Neural crest cell (in vitro differentiated cells): ENCODE data around the gene EXOC4. TPM values are rescaled to one million over a fixed set of nuclear protein-coding genes. Genes with fewer than 3 reads are reported as not detected.

ENCODE experiments used
- DNase-seq: peaks from one replicate; pipeline ENCODE4 v3.0.0; 2021; ENCODE audit warnings: low read depth, mixed read lengths, low spot score
- H3K27ac Mint-ChIP-seq: one replicate; pipeline ENCODE4 v1.8.0; 2021; ENCODE audit warnings: mild to moderate bottlenecking, mixed read lengths; ENCODE audit not compliant: unreplicated experiment
- H3K27me3 Mint-ChIP-seq: 2 replicates; pipeline ENCODE4 v1.8.0; 2021; ENCODE audit warnings: low read depth, mild to moderate bottlenecking, mixed read lengths
- H3K36me3 Mint-ChIP-seq: 2 replicates; pipeline ENCODE4 v1.8.0; 2021; ENCODE audit warnings: low read depth, mild to moderate bottlenecking, mixed read lengths
- H3K4me1 Mint-ChIP-seq: 2 replicates; pipeline ENCODE4 v1.8.0; 2021; ENCODE audit warnings: mixed read lengths
- H3K4me3 Mint-ChIP-seq: one replicate; pipeline ENCODE4 v1.8.0; 2021; ENCODE audit warnings: mild to moderate bottlenecking, mixed read lengths
- H3K9me3 Mint-ChIP-seq: 2 replicates; pipeline ENCODE4 v1.8.0; 2021; ENCODE audit warnings: mixed read lengths
- CTCF ChIP-seq: fragments of 200-600 bp; sonication (generic); conservative IDR thresholded peaks from 2 replicates; pipeline ENCODE4 v1.5.0; 2021; ENCODE audit warnings: antibody characterized with exemption, mild to moderate bottlenecking
- total RNA-seq: library from RNA; stranded (reverse); gene quantifications from 2 replicates; pipeline ENCODE4 v1.2.1, GENCODE V29; 2021

The EXOC4 gene
- total RNA-seq, 1 donor from 2014 or later: 79.7 TPM

- Mint-ChIP-seq H3K9me3 (peaks cover 5% of the 10 kb centered on the region), H3K4me3 (no peak overlapping the region), H3K36me3 (peaks cover 9% of the 10 kb centered on the region), H3K27me3 (no peaks in the 10 kb centered on the region), H3K27ac (no peak overlapping the region), H3K4me1 (peaks cover 11% of the 10 kb centered on the region)
- no peak for DNase-seq
- TF ChIP-seq CTCF: no peak
Measured at GRCh38 chr7:133364959-133365690, 112.2 kb downstream of the EXOC4 start.

DNA sequence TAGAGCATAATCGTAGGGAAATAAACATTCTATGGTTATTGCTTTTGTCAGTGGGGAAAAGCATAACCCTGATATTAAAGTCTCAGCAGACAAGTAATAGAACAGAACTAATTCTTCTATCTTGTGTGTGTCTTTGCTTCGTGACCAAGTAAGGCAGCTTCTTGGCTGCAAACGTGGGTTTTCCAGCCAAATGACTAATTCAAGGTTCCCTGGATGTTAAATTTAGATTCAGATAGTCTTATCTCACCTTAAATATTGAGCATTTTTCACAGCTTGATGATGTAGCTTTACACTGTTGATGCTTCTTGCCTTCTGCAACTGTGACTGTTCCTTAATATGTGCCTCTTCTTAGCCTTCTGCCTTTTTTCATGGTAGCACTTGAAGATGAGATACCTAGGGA is 113.0 kb downstream of the EXOC4 start:
- TF ChIP-seq CTCF: no peak
- no peak for DNase-seq
- H3K27me3 Mint-ChIP-seq: no peaks in the 10 kb centered on the region
- H3K4me1 Mint-ChIP-seq: peaks cover 11% of the 10 kb centered on the region
- H3K9me3 Mint-ChIP-seq: peaks cover 4% of the 10 kb centered on the region
- H3K36me3 Mint-ChIP-seq: peaks cover 5% of the 10 kb centered on the region
- no peak overlapping the region for H3K27ac Mint-ChIP-seq
- no peak overlapping the region for H3K4me3 Mint-ChIP-seq

DNA sequence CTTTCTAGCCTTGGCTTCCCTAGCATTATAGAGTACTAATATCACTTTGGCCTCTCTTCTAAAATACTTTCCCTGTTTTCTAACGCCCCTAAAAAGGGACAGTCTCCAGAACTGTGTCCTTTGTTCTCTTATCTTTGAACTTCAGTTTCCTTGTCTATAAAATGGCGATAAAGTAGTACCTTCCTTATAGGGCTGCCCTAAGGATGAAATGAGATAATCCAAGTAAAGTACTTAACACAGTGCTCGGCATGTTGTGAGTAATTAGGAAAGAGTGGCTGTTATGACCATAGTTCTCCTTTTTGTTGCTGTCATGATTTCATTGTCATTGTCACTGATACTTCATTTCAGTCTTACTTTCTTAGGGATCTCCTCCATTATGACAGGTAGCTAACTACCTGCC is 114.7 kb downstream of the EXOC4 start:
- Mint-ChIP-seq H3K9me3 (no peaks in the 10 kb centered on the region), H3K27me3 (no peaks in the 10 kb centered on the region), H3K36me3 (peaks cover 3% of the 10 kb centered on the region), H3K27ac (no peak overlapping the region), H3K4me1 (peaks cover 11% of the 10 kb centered on the region), H3K4me3 (no peak overlapping the region)
- no peak for TF ChIP-seq CTCF
- no peak for DNase-seq

DNA sequence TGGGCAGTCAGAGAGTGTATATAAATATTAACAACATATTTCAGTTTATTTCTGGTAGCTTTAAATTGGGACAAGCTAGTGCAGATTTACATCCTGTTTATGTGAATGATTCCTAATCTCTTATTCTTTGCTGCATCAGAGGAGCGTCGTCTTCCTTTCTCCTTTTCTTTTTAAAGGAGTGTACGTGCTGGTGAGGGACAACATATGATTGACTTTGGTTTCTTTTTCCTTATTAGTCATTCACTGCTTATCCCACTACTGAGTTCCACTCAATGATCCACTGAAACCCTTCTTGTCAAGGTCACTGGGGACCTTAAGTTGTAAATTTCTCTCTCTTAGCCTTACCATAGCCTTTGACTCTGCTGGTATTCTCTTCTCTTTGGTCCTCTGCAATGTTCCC is 116.3 kb downstream of the EXOC4 start:
- no peak for DNase-seq
- Mint-ChIP-seq H3K27me3 (no peaks in the 10 kb centered on the region), H3K36me3 (peaks cover 3% of the 10 kb centered on the region), H3K4me3 (no peak overlapping the region), H3K9me3 (no peaks in the 10 kb centered on the region), H3K27ac (no peak overlapping the region), H3K4me1 (peaks cover 11% of the 10 kb centered on the region)
- no peak for TF ChIP-seq CTCF

DNA sequence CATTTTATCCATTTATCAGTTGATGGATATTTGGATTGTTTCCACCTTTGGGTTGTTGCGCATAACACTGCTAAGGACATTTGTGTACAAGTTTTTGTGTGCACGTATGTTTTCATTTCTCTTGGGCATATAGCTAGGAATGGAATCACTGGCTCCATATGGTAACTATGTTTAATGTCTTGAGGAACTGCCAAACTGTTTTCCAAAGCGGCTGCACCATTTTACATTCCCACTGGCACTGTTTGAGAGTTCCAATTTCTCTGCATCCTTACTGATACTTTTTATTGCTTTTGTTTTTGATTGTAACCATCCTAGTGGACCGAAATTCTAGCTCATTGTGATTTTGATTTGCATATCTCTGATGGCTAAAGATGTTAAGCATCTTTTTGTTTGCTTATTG is 118.7 kb downstream of the EXOC4 start:
- H3K4me1 Mint-ChIP-seq: peaks cover 11% of the 10 kb centered on the region
- no peaks in the 10 kb centered on the region for H3K27me3 Mint-ChIP-seq
- H3K36me3 Mint-ChIP-seq: peaks cover 7% of the 10 kb centered on the region
- TF ChIP-seq CTCF: no peak
- no peak overlapping the region for H3K27ac Mint-ChIP-seq
- DNase-seq: no peak
- no peaks in the 10 kb centered on the region for H3K9me3 Mint-ChIP-seq
- no peak overlapping the region for H3K4me3 Mint-ChIP-seq
